H9 (cell line): ENCODE results near the gene PSKH1. TPM values are rescaled to one million over a fixed set of nuclear protein-coding genes. Genes with fewer than 3 reads are reported as not detected.

Source experiments
- DNase-seq: peaks from one replicate; pipeline ENCODE4 v3.0.0-alpha.2; 2017
- H2AFZ ChIP-seq: one replicate; pipeline ENCODE4 v1.6.1; 2013; ENCODE audit warnings: mild to moderate bottlenecking, low read length, control low read depth, moderate library complexity
- H2AK5ac ChIP-seq: 2 replicates; pipeline ENCODE4 v1.6.1; 2013; ENCODE audit warnings: low read length, control low read depth, mixed read lengths; ENCODE audit not compliant: insufficient read length
- H2BK120ac ChIP-seq: one replicate; pipeline ENCODE4 v1.6.1; 2013; ENCODE audit warnings: low read depth, mild to moderate bottlenecking, low read length, control low read depth, inconsistent platforms; ENCODE audit not compliant: poor library complexity, severe bottlenecking
- H2BK12ac ChIP-seq: 2 replicates; pipeline ENCODE4 v1.6.1; 2013; ENCODE audit warnings: low read length, control low read depth, mixed read lengths, low read depth; ENCODE audit not compliant: insufficient read length
- H2BK15ac ChIP-seq: 2 replicates; pipeline ENCODE4 v1.6.1; 2013; ENCODE audit warnings: low read depth, low read length, control low read depth
- H2BK20ac ChIP-seq: one replicate; pipeline ENCODE4 v1.6.1; 2013; ENCODE audit warnings: low read depth, mild to moderate bottlenecking, low read length, control low read depth, inconsistent platforms; ENCODE audit not compliant: poor library complexity, severe bottlenecking
- H2BK5ac ChIP-seq: 2 replicates; pipeline ENCODE4 v1.6.1; 2013; ENCODE audit warnings: low read length, control low read depth, mixed read lengths; ENCODE audit not compliant: insufficient read length
- H3K14ac ChIP-seq: 2 replicates; pipeline ENCODE4 v1.6.1; 2013; ENCODE audit warnings: low read length, control low read depth; ENCODE audit not compliant: insufficient read depth
- H3K18ac ChIP-seq: 2 replicates; pipeline ENCODE4 v1.6.1; 2013; ENCODE audit warnings: low read depth, mild to moderate bottlenecking, mixed read lengths, low read length, control low read depth; ENCODE audit not compliant: insufficient read length
- H3K23ac ChIP-seq: 2 replicates; pipeline ENCODE4 v1.6.1; 2013; ENCODE audit warnings: low read length, control low read depth, mixed read lengths, low read depth; ENCODE audit not compliant: insufficient read length
- H3K23me2 ChIP-seq: 2 replicates; pipeline ENCODE4 v1.6.1; 2013; ENCODE audit warnings: low read depth, mild to moderate bottlenecking, mixed read lengths, low read length, control low read depth; ENCODE audit not compliant: insufficient read length, poor library complexity, severe bottlenecking
- H3K27ac ChIP-seq: 2 replicates; pipeline ENCODE4 v1.5.1; 2013; ENCODE audit warnings: low read length, control low read depth, mixed read lengths, low read depth; ENCODE audit not compliant: insufficient read length
- H3K27me3 ChIP-seq: 2 replicates; pipeline ENCODE4 v1.6.1; 2013; ENCODE audit warnings: low read length, control low read depth, inconsistent platforms; ENCODE audit not compliant: insufficient read depth
- H3K4ac ChIP-seq: 2 replicates; pipeline ENCODE4 v1.6.1; 2013; ENCODE audit warnings: low read depth, mild to moderate bottlenecking, control low read depth, inconsistent platforms, low read length, moderate library complexity
- H3K4me1 ChIP-seq: 2 replicates; pipeline ENCODE4 v1.6.1; 2013; ENCODE audit warnings: low read length, control low read depth, inconsistent platforms; ENCODE audit not compliant: insufficient read depth
- H3K4me2 ChIP-seq: 2 replicates; pipeline ENCODE4 v1.6.1; 2013; ENCODE audit warnings: low read length, control low read depth, mixed read lengths; ENCODE audit not compliant: insufficient read length, insufficient read depth
- H3K56ac ChIP-seq: 2 replicates; pipeline ENCODE4 v1.6.1; 2013; ENCODE audit warnings: low read depth, mild to moderate bottlenecking, mixed read lengths, low read length, control low read depth; ENCODE audit not compliant: insufficient read length
- H3K79me1 ChIP-seq: 2 replicates; pipeline ENCODE4 v1.6.1; 2013; ENCODE audit warnings: low read depth, mild to moderate bottlenecking, moderate library complexity, low read length, control low read depth, inconsistent platforms; ENCODE audit not compliant: insufficient read depth, poor library complexity, severe bottlenecking
- H3K79me2 ChIP-seq: 2 replicates; pipeline ENCODE4 v1.6.1; 2013; ENCODE audit warnings: low read length, control low read depth, inconsistent platforms; ENCODE audit not compliant: insufficient read depth
- H3K9ac ChIP-seq: 2 replicates; pipeline ENCODE4 v1.6.1; 2013; ENCODE audit warnings: low read length, control low read depth, mixed read lengths; ENCODE audit not compliant: insufficient read length; ENCODE audit errors: extremely low read depth
- H3K9me3 ChIP-seq: one replicate; pipeline ENCODE4 v1.6.1; 2013; ENCODE audit warnings: low read depth, low read length, inconsistent platforms; ENCODE audit not compliant: control insufficient read depth
- H3T11ph ChIP-seq: one replicate; pipeline ENCODE4 v1.6.1; 2013; ENCODE audit warnings: mild to moderate bottlenecking, low read length, control low read depth, inconsistent platforms
- H4K20me1 ChIP-seq: one replicate; pipeline ENCODE4 v1.6.1; 2013; ENCODE audit not compliant: control insufficient read depth, insufficient read length, insufficient read depth
- H4K5ac ChIP-seq: 2 replicates; pipeline ENCODE4 v1.6.1; 2013; ENCODE audit warnings: low read depth, mild to moderate bottlenecking, mixed read lengths, low read length, control low read depth; ENCODE audit not compliant: insufficient read length
- H4K8ac ChIP-seq: replicated peaks from 2 replicates; pipeline ENCODE4 v1.6.1; 2013; ENCODE audit warnings: low read length, control low read depth, mixed read lengths, low read depth; ENCODE audit not compliant: insufficient read length
- H4K91ac ChIP-seq: 2 replicates; pipeline ENCODE4 v1.6.1; 2013; ENCODE audit warnings: low read depth, mild to moderate bottlenecking, moderate library complexity, mixed read lengths, low read length, control low read depth; ENCODE audit not compliant: insufficient read length
- H3K27ac Mint-ChIP-seq, 3 experiments: 2 replicates in 2 of 3; 3 replicates in 1 of 3; pipeline ENCODE4 v1.8.0; 2020 to 2021; ENCODE audit warnings: mixed read lengths in 3 of 3, mild to moderate bottlenecking in 1 of 3, moderate library complexity in 1 of 3
- H3K27me3 Mint-ChIP-seq: 2 replicates; pipeline ENCODE4 v1.8.0; 2021; ENCODE audit warnings: low read depth, mild to moderate bottlenecking, moderate library complexity, mixed read lengths
- H3K36me3 Mint-ChIP-seq, 3 experiments: 2 replicates in 2 of 3; 3 replicates in 1 of 3; pipeline ENCODE4 v1.8.0; 2020 to 2021; ENCODE audit warnings: low read depth in 3 of 3, mixed read lengths in 3 of 3; ENCODE audit not compliant: insufficient read depth in 1 of 3
- H3K4me1 Mint-ChIP-seq, 2 experiments: 2 replicates each; pipeline ENCODE4 v1.8.0; 2020; ENCODE audit warnings: mixed read lengths in 2 of 2
- H3K4me3 Mint-ChIP-seq, 2 experiments: 2 replicates in 1 of 2; 3 replicates in 1 of 2; pipeline ENCODE4 v1.8.0; 2020 to 2021; ENCODE audit warnings: mild to moderate bottlenecking in 2 of 2, mixed read lengths in 2 of 2, moderate library complexity in 1 of 2
- H3K9me3 Mint-ChIP-seq, 2 experiments: 2 replicates in 1 of 2; 3 replicates in 1 of 2; pipeline ENCODE4 v1.8.0; 2020; ENCODE audit warnings: mild to moderate bottlenecking in 2 of 2, mixed read lengths in 2 of 2, moderate library complexity in 1 of 2
- CTCF ChIP-seq: fragments of 200-600 bp; sonication (generic); conservative IDR thresholded peaks from 3 replicates; pipeline ENCODE4 v1.8.0; 2021; ENCODE audit warnings: antibody characterized with exemption, mild to moderate bottlenecking
- WGBS: extraction: QIAGEN DNeasy Blood & Tissue Kit; methylation state at CpG from one replicate; pipeline ENCODE4 v1.1.7; 2013; ENCODE audit warnings: missing lambda C conversion rate, low lambda C conversion rate, mixed read lengths; ENCODE audit not compliant: insufficient read length; ENCODE audit errors: extremely low coverage; 5-methylcytosine and 5-hydroxymethylcytosine counted together
- total RNA-seq: library from RNA; stranded (reverse); gene quantifications from 2 replicates; pipeline ENCODE4 v1.2.1, GENCODE V29; 2021

The PSKH1 gene
- total RNA-seq, 1 experiment from 2014 or later, result 29.1 TPM

DNA sequence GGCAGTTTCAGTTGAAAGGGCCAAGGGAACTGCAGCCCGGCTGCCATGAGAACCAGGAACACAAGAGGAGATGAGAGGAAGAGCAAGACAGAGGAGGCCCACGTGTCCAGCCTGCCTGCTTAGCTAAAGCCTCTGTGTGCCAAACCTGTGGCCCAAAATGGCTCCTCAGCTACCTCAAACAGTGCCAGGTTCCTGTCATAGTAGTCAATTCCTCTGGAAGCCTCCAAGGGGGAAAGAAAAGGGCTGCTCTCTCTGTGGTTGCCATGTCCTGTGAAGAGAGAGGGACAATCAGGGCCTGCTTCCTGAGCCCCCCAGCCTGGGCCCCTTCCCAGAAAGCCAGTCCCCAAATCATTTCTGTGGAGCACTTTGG lies 70.2 kb downstream of the PSKH1 start:
- Histone ChIP-seq H2BK15ac (no peak overlapping the region), H3K4me1 (peaks cover 5% of the 10 kb centered on the region; the same call in 1 of the 2 replicates), H2BK120ac (no peak overlapping the region), H3K79me1 (peaks cover 4% of the 10 kb centered on the region), H3K23me2 (peaks cover 3% of the 10 kb centered on the region), H3K79me2 (no peaks in the 10 kb centered on the region; the same call in 1 of the 2 replicates), H2AK5ac (no peak overlapping the region), H3K56ac (no peak overlapping the region), H3K27ac (no peak overlapping the region), H3K9me3 (no peaks in the 10 kb centered on the region), H3T11ph (no peak overlapping the region), H3K14ac (no peak overlapping the region), H4K20me1 (peaks cover 3% of the 10 kb centered on the region), H2BK12ac (no peak overlapping the region), H4K5ac (no peak overlapping the region), H3K27me3 (no peaks in the 10 kb centered on the region), H4K8ac (no peak overlapping the region), H3K4ac (no peak overlapping the region), H2BK5ac (no peak overlapping the region), H3K18ac (no peak overlapping the region), H3K4me2 (no peak overlapping the region), H4K91ac (no peak overlapping the region), H3K9ac (no peak overlapping the region), H2BK20ac (no peak overlapping the region), H2AFZ (no peak overlapping the region), H3K23ac (no peak overlapping the region)
- H3K36me3 Mint-ChIP-seq, result peaks cover 11 to 62% (median 28%) of the 10 kb centered on the region in 3 experiments
- H3K9me3 Mint-ChIP-seq, result no peaks in the 10 kb centered on the region
- H3K4me3 Mint-ChIP-seq, result no peak overlapping the region
- H3K27ac Mint-ChIP-seq, result no peak overlapping the region
- WGBS, result no CpG with 5 or more reads among the region's 2 CpGs
- H3K4me1 Mint-ChIP-seq, result peaks cover 29 to 36% of the 10 kb centered on the region in 2 experiments
- TF ChIP-seq CTCF, result no peak
- no peaks in the 10 kb centered on the region for H3K27me3 Mint-ChIP-seq
- no peak for DNase-seq
